Central memory CD8-positive, alpha-beta T cell (primary cell): Measurements from ENCODE around the gene SLC22A17.
"Not testable (repeated sequence)": the region's sequence is repeated elsewhere in the genome, so short reads cannot be mapped to it uniquely, and the experiment has no call there.

ENCODE experiments used
- ATAC-seq: fragments of 150-1000 bp; cut with Tn5 transposase; replicated peaks from 2 replicates; pipeline ENCODE4 v1.10.0; 2022; ENCODE audit warnings: mild to moderate bottlenecking, moderate FRiP score, moderate number of reproducible peaks; ENCODE audit not compliant: poor library complexity, severe bottlenecking; ENCODE audit errors: extremely low read depth
- DNase-seq, 2 donors: peaks; one replicate each; pipeline ENCODE4 v3.0.0; 2021; ENCODE audit warnings: low spot score in 2 of 2
- H3K27ac Mint-ChIP-seq: one replicate; pipeline ENCODE4 v1.8.0; 2022; ENCODE audit warnings: low read depth, mild to moderate bottlenecking, moderate library complexity, mixed read lengths
- H3K27me3 Mint-ChIP-seq: one replicate; pipeline ENCODE4 v1.8.0; 2022; ENCODE audit warnings: mixed read lengths
- H3K36me3 Mint-ChIP-seq: one replicate; pipeline ENCODE4 v1.8.0; 2022; ENCODE audit warnings: mild to moderate bottlenecking, moderate library complexity, mixed read lengths; ENCODE audit not compliant: insufficient read depth
- H3K4me1 Mint-ChIP-seq: one replicate; pipeline ENCODE4 v1.8.0; 2022; ENCODE audit warnings: mixed read lengths
- H3K4me3 Mint-ChIP-seq: one replicate; pipeline ENCODE4 v1.8.0; 2022; ENCODE audit warnings: mild to moderate bottlenecking, moderate library complexity, mixed read lengths
- H3K9me3 Mint-ChIP-seq: one replicate; pipeline ENCODE4 v1.8.0; 2022; ENCODE audit warnings: mixed read lengths

Gene SLC22A17

GRCh38 chr14:23339506-23340268 is 13.0 kb downstream of the SLC22A17 start:
- Mint-ChIP-seq H3K27me3 (peaks cover 67% of the 10 kb centered on the region), H3K4me3 (no peak overlapping the region), H3K36me3 (no peaks in the 10 kb centered on the region), H3K4me1 (no peaks in the 10 kb centered on the region), H3K27ac (no peak overlapping the region), H3K9me3 (no peaks in the 10 kb centered on the region)
- no peak for DNase-seq
- no peak for ATAC-seq

- ATAC-seq, result no peak
- Mint-ChIP-seq H3K36me3 (no peaks in the 10 kb centered on the region), H3K27me3 (peaks cover 58% of the 10 kb centered on the region), H3K4me3 (no peak overlapping the region), H3K4me1 (no peaks in the 10 kb centered on the region), H3K9me3 (no peaks in the 10 kb centered on the region), H3K27ac (no peak overlapping the region)
- DNase-seq, result no peak
Measured at GRCh38 chr14:23335623-23336022, 17.1 kb downstream of the SLC22A17 start.

- H3K27ac Mint-ChIP-seq, result no peak overlapping the region
- H3K36me3 Mint-ChIP-seq, result peaks cover 27% of the 10 kb centered on the region
- no peaks in the 10 kb centered on the region for H3K27me3 Mint-ChIP-seq
- no peaks in the 10 kb centered on the region for H3K9me3 Mint-ChIP-seq
- no peak overlapping the region for H3K4me3 Mint-ChIP-seq
- DNase-seq (peak in 1 of 2 donors; percentile 32), ATAC-seq (no peak)
- H3K4me1 Mint-ChIP-seq, result peaks cover 10% of the 10 kb centered on the region
Measured at GRCh38 chr14:23327947-23328744, 24.5 kb downstream of the SLC22A17 start.

GRCh38 chr14:23326491-23327332 is 26.0 kb downstream of the SLC22A17 start:
- Mint-ChIP-seq H3K4me1 (peaks cover 23% of the 10 kb centered on the region), H3K36me3 (peaks cover 35% of the 10 kb centered on the region), H3K9me3 (no peaks in the 10 kb centered on the region), H3K27ac (no peak overlapping the region), H3K4me3 (no peak overlapping the region), H3K27me3 (no peaks in the 10 kb centered on the region)
- DNase-seq (no peak), ATAC-seq (no peak)

- H3K4me3 Mint-ChIP-seq, H3K27ac Mint-ChIP-seq: not testable (repeated sequence)
Measured at GRCh38 chr14:23325746-23326145, 26.9 kb downstream of the SLC22A17 start.

GRCh38 chr14:23324993-23325392 is 27.7 kb downstream of the SLC22A17 start:
- DNase-seq (no peak), ATAC-seq (no peak)
- peaks cover 43% of the 10 kb centered on the region for H3K36me3 Mint-ChIP-seq
- H3K9me3 Mint-ChIP-seq, result no peaks in the 10 kb centered on the region
- no peak overlapping the region for H3K4me3 Mint-ChIP-seq
- H3K4me1 Mint-ChIP-seq, result peaks cover 30% of the 10 kb centered on the region
- no peak overlapping the region for H3K27ac Mint-ChIP-seq
- no peaks in the 10 kb centered on the region for H3K27me3 Mint-ChIP-seq

More at GRCh38 chr14:23325746-23326145, 26.9 kb downstream of the SLC22A17 start:
- H3K36me3 Mint-ChIP-seq, result peaks cover 40% of the 10 kb centered on the region
- not testable (repeated sequence) for H3K9me3 Mint-ChIP-seq, H3K27me3 Mint-ChIP-seq, ATAC-seq, DNase-seq
- peaks cover 23% of the 10 kb centered on the region for H3K4me1 Mint-ChIP-seq

GRCh38 chr14:23324455-23324846 is 28.2 kb downstream of the SLC22A17 start:
- DNase-seq (no peak), ATAC-seq (no peak)
- H3K27ac Mint-ChIP-seq, result no peak overlapping the region
- no peaks in the 10 kb centered on the region for H3K9me3 Mint-ChIP-seq
- H3K4me1 Mint-ChIP-seq, result peaks cover 36% of the 10 kb centered on the region
- H3K27me3 Mint-ChIP-seq, result no peaks in the 10 kb centered on the region
- peaks cover 43% of the 10 kb centered on the region for H3K36me3 Mint-ChIP-seq
- no peak overlapping the region for H3K4me3 Mint-ChIP-seq

GRCh38 chr14:23323838-23324454 is 28.7 kb downstream of the SLC22A17 start:
- Mint-ChIP-seq H3K27me3 (no peaks in the 10 kb centered on the region), H3K36me3 (peaks cover 43% of the 10 kb centered on the region), H3K4me1 (peaks cover 37% of the 10 kb centered on the region), H3K9me3 (no peaks in the 10 kb centered on the region), H3K27ac (no peak overlapping the region), H3K4me3 (no peak overlapping the region)
- ATAC-seq (no peak), DNase-seq (no peak)

GRCh38 chr14:23322568-23323517 is 29.8 kb downstream of the SLC22A17 start:
- no peaks in the 10 kb centered on the region for H3K27me3 Mint-ChIP-seq

GRCh38 chr14:23321572-23322547 is 30.8 kb downstream of the SLC22A17 start:
- Mint-ChIP-seq H3K27ac (peak overlapping the region; percentile 97), H3K36me3 (peaks cover 43% of the 10 kb centered on the region), H3K4me3 (peak overlapping the region; percentile 89), H3K27me3 (no peaks in the 10 kb centered on the region), H3K4me1 (peaks cover 37% of the 10 kb centered on the region), H3K9me3 (no peaks in the 10 kb centered on the region)
- DNase-seq (peak in 1 of 2 donors; percentile 23), ATAC-seq (no peak)

More at GRCh38 chr14:23322568-23323517, 29.8 kb downstream of the SLC22A17 start:
- H3K36me3 Mint-ChIP-seq, result peaks cover 43% of the 10 kb centered on the region
- peaks cover 37% of the 10 kb centered on the region for H3K4me1 Mint-ChIP-seq
- H3K27ac Mint-ChIP-seq, result peak overlapping the region; percentile 97
- peak overlapping the region; percentile 89 for H3K4me3 Mint-ChIP-seq
- no peak for DNase-seq
- H3K9me3 Mint-ChIP-seq, result no peaks in the 10 kb centered on the region
- ATAC-seq, result no peak
